HS-5 (cell line): ENCODE measurements around the gene EXD3.

Experiments
- DNase-seq: peaks from one replicate; pipeline ENCODE4 v3.0.0-alpha.2; 2012; ENCODE audit warnings: low read depth

The EXD3 gene

DNA sequence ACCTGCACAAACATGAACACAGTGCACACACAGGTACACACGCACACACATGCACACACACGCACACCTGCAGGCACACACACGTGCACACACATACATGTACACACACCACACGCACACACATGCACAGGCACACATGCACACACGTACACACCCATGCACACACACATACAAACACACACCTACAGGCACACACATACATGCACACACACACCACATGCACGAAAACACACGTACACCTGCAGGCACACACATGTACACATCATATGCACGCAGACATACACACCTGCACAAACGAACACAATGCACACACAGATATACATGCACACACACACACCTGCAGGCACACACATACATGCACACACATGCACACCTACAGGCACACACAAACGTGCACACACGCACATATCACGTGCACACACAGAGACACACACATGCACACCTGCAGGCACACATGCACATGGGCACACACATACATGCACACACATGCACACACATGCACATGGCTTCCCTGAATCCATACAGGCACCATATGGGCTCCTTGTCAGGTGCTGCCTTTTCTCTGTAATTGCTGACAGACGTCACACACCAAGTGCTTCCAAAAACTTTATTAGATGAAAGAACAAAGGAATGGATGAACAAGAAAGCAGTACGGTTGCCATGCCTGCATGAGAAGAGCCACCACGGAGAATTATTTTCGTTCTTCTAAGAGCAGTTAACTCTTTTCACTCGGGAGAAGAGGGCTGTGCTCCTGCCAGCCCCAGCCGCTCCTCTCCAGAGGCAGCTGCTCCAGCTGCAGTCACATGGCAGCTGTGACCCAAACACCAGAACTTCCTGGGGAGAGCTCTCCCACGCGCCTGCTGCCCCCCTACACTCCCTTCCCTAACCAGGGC is 57.2 kb downstream of the EXD3 start:
- no peak for DNase-seq

DNA sequence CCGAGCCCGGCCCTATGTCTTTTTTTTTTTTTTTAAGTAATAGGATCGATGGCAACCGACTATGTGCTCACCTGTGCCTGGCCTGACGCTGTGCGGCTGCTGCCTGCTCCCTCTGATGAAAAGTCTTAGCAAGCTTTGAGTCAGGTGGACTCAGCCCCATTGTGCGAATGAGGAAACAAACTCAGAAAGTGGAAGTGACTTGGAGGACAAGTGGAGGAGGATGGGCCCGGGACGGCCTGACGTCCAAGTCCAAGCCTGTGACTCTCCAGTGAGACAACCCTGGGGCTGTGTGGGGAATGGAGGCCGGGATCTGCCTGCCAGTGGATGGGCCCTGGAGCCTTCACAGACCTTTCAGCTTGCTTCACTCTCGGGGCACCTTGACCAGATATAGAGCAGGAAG is 57.9 kb downstream of the EXD3 start:
- DNase-seq: no peak

DNA sequence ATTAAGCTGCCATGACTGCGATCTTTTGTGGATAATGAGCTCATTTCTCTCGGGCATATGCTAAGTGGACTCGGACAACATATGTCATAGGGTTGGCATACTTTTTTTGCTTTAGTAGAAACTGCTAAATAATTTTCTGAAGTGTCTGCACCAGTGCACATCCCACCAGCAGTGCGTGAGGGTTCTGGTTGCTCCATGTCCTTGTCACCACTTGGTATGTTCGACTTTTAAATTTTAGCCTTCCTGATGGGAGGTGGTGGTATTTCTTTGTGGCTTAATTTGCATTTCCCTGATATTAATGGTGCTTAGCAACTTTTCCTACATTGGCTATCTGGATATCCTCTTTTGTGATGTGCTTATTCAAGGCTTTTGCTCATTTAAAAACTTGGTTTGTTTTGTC is 63.1 kb downstream of the EXD3 start:
- DNase-seq: no peak

DNA sequence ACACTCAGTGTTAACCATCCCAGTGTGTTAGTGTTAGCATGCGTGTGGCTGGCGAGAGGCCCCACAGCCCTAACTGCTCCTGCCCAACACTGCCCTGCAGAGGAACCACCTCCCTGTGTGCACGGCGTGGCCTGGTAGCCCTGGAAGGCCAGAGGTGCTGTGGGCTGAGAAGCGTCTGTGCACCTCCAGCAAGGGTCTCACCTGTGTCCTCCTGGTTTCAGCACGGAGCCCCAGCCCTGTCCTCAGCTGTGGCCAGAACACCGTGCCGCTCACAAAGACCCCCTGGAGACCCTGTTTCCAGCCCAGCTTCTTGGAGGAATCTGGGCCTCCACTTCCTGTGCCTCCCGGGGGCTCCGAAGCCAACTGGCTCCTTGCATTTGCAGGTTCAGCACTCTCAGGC is 64.8 kb downstream of the EXD3 start:
- no peak for DNase-seq

DNA sequence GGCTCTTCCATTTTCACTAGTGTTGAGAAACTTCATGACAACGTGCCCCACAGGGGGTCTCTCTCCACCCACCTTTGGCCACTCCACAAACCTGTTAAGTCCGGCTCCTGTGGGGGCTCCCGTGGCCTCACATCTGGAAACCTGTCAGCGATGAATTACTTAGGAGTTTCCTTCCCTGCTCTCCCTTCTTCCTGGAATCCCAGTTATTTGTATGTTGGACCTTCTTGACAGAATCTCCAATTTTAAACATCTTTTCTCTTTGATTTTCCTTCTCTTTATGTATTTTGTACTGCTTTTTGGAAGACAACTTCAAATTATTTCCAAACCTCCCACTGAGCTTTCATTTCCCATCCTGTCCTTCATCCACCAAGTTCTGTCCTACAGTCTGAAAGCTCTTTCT is 65.8 kb downstream of the EXD3 start:
- DNase-seq: no peak

DNA sequence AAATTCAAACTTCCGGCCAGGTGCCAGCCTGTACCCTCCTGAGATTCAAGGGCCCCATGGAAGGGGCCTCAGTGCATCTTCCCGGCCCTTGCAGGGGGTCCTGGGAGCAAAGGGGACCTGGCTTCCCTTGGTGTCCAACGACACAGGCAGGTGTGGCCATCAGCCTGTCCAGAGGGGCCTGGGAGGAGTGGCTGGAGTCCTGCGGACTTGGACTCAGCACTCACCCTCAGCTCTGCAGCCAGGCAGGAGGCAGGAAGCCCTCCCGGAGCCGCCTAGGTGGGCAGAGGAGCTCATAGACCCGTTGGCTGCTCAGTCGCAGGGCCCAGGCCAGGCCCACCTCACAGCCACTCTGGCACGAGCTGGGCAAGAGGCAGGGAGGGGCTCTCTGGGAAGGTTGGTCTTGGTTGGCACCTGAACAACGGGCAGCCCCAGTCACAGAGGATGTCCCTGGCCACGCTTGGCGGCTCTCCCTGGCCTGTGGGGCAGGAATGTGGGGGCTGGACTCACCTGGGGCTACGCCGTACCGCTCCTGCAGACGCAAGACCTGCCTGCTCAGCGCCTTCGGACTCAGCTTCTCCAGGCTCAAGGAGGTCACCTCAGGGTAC is 67.1 kb downstream of the EXD3 start:
- DNase-seq: no peak

DNA sequence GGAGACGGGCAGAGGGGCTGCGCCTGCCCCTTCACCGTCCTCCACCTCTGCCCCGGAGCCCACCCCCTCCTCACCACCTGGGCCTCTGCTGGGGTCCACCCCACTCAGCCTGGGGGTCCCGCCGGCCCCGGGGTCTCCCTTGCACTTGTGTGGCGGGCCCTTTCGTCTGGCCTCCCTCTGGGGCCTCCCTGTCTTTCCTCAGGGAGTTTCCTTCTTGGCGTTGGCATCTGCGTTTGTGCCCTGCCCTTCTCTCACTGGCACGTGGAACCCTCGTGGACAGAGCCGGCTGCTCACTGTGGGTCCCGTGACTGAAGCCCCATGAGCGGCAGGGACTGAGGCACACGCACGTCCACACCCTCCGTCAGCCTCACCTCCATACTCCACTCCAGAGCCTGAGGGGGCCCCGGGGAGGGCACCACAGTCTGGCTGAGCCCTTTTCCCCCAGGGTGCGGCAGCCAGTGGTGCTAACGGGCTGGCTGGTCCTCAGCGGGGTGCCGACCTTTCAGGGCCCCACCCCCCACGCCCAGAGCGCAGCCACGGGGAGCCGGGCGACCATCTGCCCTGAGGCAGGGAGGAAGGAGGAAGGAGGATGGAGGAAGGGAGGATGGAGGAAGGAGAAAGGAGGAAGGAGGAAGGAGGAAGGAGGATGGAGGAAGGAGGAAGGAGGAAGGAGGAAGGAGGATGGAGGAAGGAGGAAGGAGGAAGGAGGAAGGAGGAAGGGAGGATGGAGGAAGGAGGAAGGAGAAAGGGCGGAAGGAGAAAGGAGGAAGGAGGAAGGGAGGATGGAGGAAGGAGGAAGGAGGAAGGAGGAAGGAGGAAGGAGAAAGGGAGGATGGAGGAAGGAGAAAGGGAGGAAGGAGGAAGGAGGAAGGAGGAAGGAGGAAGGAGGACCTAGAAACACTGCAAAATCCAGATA is 67.9 kb downstream of the EXD3 start:
- no peak for DNase-seq

DNA sequence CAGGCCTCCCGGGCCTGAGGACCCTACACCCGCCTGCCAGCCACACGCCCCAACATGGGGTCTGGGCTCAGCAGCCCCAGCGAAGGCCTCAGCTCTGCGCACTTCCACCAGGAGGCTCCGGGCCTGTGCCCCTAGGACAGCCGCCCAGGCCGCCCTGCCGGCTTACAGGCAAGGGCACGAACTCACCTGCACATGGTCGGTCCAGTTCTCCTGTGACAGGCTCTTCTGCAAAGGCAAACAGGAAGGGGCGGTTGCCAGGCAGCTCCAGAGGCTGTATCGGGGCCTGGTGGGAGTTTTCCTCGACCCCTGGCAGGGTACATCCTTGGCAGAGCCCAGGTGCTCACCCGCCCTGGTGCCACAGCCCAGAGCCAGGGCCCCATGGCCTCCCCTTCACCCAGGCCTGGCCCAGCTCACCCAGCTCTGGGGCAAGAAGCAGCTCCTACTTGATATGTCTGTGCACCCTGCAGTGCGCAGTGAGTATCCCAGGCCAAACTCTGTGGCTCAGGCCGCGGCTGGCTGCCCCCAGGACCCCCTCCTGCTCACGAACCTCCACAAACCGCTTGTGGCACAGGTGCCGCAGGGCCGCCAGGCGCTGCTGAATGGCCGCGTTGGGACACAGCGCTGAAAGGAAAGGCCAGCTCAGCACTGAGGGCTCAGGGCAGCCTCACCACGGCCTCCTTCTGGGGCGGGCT is 68.7 kb downstream of the EXD3 start:
- DNase-seq: no peak

DNA sequence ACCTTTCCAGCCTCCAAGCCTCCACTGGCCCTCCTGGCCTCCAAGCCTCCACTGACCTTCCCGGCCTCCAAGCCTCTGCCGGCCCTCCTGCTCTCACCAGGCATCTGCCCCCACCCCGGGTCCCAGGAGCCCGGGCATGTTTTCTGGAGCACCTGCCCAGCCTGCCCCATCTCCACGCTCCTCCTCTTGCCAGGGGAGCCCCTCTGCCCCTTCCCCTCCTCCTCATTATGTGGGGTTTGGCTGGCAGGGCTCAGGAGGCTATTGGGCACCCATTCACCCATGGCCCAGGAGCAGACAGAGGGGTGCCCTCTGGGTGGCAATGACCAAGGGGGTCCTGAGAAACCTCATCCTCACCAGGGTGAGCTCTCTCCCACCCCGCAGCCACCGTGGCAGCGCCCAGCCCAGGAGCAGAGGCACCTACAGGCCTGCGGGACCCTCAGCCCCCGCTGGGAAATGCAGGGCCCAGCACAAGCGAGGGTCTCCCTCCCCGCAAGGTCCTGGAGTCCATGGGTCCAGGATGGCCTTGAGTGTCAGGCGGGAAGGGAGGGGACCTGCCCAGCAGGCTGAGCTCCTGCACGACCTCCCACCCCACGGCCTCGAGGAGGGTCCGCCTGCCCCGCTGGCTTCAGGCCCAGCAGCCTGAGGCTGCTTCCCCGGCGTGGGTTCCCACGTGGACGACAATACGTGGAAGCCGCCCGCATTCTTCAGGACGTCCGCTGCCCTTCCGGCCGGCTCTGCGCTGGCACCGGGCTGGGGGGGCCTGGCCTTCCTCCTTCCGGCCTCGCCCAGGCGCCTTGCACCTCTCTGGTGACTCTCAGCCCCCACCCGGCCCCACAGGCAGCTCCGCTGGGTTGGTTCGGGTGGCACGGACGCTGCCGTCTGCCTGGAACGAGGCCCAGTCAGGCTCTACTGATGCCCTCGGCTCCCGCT is 69.5 kb downstream of the EXD3 start:
- no peak for DNase-seq

DNA sequence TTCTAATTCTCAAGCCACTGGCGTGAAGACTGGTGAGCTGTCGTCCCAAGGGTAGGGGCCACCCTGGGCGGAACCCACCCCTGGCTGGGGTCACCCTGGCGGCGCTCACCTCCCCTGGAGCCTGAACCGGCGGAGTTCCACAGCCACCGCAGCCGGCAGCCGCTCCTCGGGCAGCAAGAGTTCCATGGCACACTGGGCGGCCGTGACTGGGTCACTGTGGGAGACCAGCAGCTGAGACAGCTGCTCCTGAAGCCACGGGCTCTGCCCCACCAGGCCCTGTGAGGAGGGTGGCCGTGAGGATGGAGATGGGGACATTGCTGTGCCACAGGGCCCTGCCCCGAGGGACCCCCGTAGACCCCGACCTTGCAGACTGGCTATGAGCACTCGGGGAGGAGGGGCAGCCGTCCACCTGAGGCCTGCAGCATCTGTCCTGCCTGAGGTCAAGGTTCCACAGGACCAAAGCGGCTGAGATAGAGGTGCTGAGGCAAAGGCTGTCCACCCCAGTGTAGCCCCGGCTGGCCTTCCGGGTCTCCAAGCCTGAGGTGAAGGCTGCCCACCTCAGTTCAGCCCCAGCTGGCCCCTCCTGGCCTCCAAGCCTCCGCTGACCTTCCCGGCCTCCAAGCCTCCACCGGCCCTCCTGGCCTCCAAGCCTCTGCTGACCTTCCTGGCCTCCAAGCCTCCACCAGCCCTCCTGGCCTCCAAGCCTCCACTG is 70.3 kb downstream of the EXD3 start:
- DNase-seq: no peak

DNA sequence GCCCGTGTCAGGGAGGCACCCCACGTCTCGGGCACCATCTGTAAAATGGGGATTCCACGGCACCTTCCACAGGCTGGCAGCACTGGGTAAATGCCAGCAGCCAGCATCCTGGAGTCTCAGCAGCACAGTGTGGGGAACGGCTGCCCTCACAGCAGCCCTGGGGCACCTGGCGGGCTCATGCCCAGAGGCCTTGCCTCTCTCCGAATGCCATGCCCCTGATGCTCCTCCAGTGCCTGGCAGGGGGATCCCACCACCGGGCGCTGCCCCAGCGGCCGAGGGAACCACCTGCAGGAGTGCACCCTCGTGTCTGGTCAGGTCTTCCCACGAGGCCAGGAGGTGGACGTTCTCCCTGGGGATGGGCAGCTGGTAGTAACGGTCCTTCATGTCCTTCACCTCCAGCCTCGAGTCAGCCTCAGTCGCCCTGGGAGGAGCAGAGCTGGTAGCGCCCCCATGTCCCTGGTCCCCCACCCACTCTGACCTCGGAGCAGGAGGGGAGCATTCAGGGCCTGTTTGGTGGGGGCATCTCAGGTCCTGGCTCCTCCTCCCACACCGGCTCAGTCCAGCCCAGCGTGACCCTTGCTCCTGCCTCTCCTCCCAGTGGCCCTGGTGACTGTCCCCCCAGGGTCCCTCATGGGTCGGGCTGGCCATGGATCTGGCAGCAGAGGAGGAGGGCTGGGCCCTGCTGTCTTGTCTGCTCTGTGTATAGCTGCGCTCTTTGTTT is 71.0 kb downstream of the EXD3 start:
- DNase-seq: no peak

DNA sequence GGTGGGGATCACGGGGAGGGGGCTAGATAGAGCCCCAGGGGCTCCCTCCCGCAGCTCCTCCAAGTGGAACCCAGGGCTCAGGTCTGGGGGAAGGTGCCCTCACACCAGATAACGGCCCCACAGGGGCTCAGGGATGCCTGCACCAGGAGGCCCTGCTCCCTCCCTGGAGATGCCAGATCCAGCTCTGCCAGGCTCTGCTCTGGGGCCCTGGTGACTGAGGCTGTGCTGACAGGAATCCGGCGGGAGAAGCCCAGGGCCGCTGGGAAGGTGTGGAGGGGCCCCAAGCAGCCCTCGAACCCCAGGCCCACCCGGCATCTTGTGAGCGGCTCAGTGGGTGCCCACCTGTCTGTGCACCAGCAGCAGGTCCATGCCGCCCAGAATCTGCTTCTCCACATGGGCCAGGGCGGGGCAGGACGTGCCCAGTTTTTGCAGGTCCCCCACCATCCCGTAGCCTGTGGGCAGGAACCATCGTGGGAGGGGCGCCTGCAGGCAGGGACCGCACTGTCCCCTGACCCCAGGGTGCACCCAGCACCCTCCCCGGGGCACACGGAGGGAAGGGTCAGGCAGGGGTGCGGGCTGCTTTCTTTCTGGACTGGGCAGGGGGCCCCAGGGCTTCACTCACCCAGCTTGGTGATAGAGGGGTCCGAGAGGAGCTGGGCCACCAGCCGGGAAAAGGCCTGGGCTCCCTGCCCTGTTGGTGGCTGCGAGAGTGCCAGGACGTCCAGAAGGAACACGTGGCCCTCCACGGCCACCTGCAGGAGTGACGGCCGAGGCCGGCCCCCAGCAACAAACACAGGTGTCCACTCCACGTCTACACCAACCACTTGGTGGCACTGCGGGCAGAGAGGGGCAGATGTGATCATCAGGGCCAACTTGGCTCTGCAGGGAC is 72.0 kb downstream of the EXD3 start:
- DNase-seq: no peak

DNA sequence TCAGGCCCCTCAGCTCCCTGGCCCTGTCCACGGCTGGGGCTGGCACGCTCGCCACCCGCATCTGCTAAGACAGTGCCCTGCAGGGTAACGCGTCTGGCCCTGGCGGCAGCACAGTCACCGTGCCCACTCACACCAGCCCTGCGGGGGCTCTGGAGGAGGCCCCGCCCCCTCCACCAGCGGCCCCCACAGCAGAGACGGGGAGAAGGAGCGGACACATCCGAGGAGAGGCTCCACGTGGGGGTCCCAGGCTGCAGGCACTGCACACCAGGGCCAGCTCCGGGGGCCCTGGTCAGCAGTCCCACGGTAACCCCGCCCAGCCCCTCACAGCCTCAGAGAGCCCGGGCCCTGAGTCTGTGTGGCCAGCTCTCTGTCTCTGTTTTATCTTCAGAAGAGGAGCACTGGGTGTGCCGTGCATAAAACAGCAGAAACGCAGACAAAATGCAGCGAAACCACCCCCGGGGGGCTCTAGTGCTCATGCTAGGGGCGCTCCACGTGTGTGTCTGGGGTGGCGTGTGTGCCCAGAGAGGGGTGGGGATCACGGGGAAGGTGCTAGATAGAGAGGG is 73.4 kb downstream of the EXD3 start:
- DNase-seq: no peak

DNA sequence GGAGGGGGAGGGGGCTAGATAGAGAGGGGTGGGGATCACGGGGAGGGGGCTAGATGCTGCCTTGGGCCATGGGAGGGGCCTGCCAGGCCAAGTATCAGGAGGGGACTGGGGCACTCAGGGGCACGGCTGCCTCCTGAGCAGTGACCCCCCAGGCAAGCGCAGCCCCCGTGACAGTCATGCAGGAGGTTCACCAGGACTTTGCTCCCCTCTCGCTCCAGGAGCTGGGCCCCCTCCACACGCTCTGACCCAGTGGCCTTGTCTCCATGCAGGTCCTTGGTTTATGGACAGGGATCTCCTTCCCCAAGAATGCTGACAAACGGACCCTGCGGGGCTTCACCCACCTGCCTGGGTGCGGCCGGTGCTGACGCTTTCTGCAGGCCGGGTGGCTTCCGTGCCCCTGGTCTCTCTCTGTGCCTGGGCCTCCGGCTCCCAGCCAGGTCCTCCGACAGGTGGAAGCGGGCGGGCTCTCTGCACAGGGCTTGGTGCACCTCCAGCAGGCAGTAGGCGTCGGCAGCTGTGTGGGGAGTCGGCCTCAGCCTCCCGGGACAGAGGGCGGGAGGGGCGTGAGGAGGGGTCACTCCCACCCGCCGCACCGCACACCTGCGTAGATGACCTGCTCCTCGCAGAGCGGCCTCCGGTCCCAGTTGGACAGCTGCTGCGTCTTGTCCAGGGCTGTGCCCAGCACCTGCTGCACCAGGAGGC is 74.0 kb downstream of the EXD3 start:
- DNase-seq: no peak

DNA sequence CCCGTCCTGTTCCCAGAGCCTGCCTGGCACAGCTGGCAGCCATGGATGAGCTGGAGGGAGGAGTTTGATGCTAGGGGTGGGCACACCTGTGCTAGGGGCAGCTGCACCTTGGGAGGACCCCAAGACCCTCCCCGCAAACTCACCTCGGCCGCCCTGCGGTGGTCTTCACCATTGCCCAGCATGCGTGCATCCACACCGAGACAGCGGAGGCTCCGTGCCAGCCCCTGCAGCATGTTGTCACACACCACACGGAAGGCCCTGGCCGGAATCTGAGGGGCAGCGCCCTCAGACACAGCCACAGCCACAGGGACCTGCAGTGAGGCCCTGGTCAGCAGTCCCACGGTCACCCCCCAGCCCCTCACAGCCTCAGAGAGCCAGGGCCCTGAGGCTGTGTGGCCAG is 75.0 kb downstream of the EXD3 start:
- no peak for DNase-seq

DNA sequence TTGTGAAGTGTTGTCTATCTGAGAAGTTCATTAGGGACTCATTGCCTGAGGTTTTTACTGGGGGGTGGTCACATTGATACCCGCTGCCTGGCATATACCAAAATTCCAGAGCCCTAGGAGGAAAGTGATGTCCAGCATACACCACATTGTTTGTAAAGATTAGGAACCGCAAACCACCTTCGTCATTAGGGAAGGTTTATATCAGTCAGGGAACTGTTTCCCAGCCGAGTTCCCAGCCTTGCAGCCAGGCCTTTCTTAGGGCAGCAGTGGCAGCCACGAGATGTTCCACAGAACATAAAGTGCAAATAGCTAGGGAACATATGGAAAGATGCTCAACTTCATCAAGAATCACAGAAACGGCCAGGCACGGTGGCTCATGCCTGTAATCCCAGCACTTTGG is 80.5 kb downstream of the EXD3 start:
- no peak for DNase-seq

DNA sequence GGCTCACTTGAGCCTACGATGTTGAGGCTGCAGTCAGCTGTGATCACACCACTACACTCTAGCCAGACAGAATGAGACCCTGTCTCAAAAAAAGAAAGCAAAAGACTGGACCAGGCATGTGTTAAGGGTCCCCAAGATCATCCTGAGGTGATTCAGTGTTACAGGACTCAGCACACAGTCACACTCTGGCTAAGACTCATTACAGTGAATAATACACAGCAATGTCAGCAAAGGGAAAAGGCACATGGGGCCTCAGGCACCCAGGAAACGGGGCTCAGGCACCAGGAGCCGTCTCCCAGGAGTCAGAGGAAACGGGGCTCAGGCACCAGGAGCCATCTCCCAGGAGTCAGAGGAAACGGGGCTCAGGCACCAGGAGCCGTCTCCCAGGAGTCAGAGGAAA is 81.7 kb downstream of the EXD3 start:
- no peak for DNase-seq
